Activated naive CD8-positive, alpha-beta T cell treated with anti-CD3 and anti-CD28 coated beads for 36 hours (primary cell): ENCODE data around the gene SLC23A2. TPM values are rescaled to one million over a fixed set of nuclear protein-coding genes. Genes with fewer than 3 reads are reported as not detected.

Source experiments
- DNase-seq: peaks from one replicate; pipeline ENCODE4 v3.0.0; 2021
- H3K27ac Mint-ChIP-seq: one replicate; pipeline ENCODE4 v1.8.0; 2022; ENCODE audit warnings: mild to moderate bottlenecking, moderate library complexity, mixed read lengths
- H3K27me3 Mint-ChIP-seq: one replicate; pipeline ENCODE4 v1.8.0; 2022; ENCODE audit warnings: mild to moderate bottlenecking, mixed read lengths
- H3K36me3 Mint-ChIP-seq: one replicate; pipeline ENCODE4 v1.8.0; 2021; ENCODE audit warnings: mild to moderate bottlenecking, mixed read lengths
- H3K4me1 Mint-ChIP-seq: one replicate; pipeline ENCODE4 v1.8.0; 2021; ENCODE audit warnings: mixed read lengths
- H3K4me3 Mint-ChIP-seq: one replicate; pipeline ENCODE4 v1.8.0; 2022; ENCODE audit warnings: mild to moderate bottlenecking, moderate library complexity, mixed read lengths
- H3K9me3 Mint-ChIP-seq: one replicate; pipeline ENCODE4 v1.8.0; 2022; ENCODE audit warnings: mixed read lengths
- total RNA-seq, 2 experiments: library from RNA; stranded (reverse); gene quantifications; one replicate each; pipeline ENCODE4 v1.2.3, GENCODE V29; 2021

Gene SLC23A2
- total RNA-seq, 2 experiments from 2014 or later: 23.2 TPM

DNA sequence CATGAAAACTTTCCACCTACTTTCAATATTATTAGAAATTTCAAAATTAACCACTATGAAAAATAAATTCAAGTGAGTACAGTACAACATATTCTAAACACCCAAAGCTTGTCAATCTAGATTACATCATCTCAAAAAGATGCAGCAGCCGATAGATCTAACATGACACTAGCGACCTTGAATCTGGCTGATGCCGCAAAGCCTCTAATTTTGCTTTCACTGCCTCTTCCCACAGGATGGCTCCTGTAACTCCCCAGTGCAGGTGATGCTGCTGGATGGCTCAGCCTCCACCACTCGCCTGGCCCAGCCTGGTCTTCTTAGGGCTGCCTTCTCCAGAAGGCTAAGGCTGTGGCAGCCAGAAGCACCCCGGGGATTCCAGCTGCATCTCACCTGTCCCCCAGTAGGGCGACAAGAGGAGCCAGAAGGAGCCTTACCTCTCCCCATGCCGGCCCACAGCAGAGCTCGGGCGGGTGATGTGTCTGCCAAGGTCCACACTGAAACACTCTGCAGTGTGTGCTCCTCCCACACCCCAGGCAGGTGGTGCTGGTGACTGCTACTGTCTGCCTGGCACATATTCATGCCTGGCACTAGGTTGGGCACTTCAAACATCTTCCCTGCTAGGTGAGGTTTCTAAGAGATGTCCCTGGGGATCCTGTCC is 82.1 kb downstream of the SLC23A2 start:
- H3K27me3 Mint-ChIP-seq: no peaks in the 10 kb centered on the region
- H3K27ac Mint-ChIP-seq: no peak overlapping the region
- H3K36me3 Mint-ChIP-seq: no peaks in the 10 kb centered on the region
- H3K4me1 Mint-ChIP-seq: peaks cover 3% of the 10 kb centered on the region
- H3K9me3 Mint-ChIP-seq: no peaks in the 10 kb centered on the region
- DNase-seq: no peak
- no peak overlapping the region for H3K4me3 Mint-ChIP-seq

- no peaks in the 10 kb centered on the region for H3K9me3 Mint-ChIP-seq
- peaks cover 3% of the 10 kb centered on the region for H3K4me1 Mint-ChIP-seq
- no peak for DNase-seq
- H3K27me3 Mint-ChIP-seq: no peaks in the 10 kb centered on the region
- H3K4me3 Mint-ChIP-seq: no peak overlapping the region
- no peak overlapping the region for H3K27ac Mint-ChIP-seq
- H3K36me3 Mint-ChIP-seq: no peaks in the 10 kb centered on the region
Measured at GRCh38 chr20:4918473-4918872, 82.8 kb downstream of the SLC23A2 start.

- DNase-seq: no peak
- peak overlapping the region; percentile 23 for H3K27ac Mint-ChIP-seq
- H3K36me3 Mint-ChIP-seq: peaks cover 8% of the 10 kb centered on the region
- no peak overlapping the region for H3K4me3 Mint-ChIP-seq
- H3K9me3 Mint-ChIP-seq: no peaks in the 10 kb centered on the region
- H3K27me3 Mint-ChIP-seq: no peaks in the 10 kb centered on the region
- peaks cover 13% of the 10 kb centered on the region for H3K4me1 Mint-ChIP-seq
Measured at GRCh38 chr20:4916971-4917881, 84.1 kb downstream of the SLC23A2 start.

GRCh38 chr20:4913147-4913546 is 88.2 kb downstream of the SLC23A2 start:
- peaks cover 19% of the 10 kb centered on the region for H3K36me3 Mint-ChIP-seq

GRCh38 chr20:4912380-4913142 is 88.7 kb downstream of the SLC23A2 start:
- no peak for DNase-seq
- peaks cover 22% of the 10 kb centered on the region for H3K36me3 Mint-ChIP-seq

More at GRCh38 chr20:4913147-4913546, 88.2 kb downstream of the SLC23A2 start:
- Mint-ChIP-seq H3K27me3 (no peaks in the 10 kb centered on the region), H3K4me3 (no peak overlapping the region), H3K27ac (no peak overlapping the region), H3K9me3 (no peaks in the 10 kb centered on the region), H3K4me1 (peaks cover 12% of the 10 kb centered on the region)
- DNase-seq: no peak

DNA sequence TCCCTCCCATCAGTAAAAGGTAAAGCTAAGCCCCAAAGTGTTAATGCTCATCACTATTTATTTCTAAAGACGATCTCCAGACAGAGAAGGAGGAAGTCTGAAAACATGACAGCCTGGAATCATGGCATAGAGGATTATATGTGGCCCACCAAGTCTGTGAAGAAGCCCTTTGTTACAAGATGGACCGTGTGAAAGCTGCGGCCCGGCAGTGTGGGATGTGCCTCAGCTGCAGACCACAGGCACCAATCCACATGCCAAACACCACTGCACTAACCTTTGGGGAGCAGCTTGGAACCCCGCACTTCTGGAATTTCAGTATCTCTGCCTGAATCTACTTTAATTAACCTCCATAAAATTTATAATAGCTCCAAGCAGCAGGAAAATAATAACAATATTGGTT is 90.4 kb downstream of the SLC23A2 start:
- no peaks in the 10 kb centered on the region for H3K9me3 Mint-ChIP-seq
- peaks cover 12% of the 10 kb centered on the region for H3K4me1 Mint-ChIP-seq
- H3K27ac Mint-ChIP-seq: no peak overlapping the region
- DNase-seq: no peak
- H3K27me3 Mint-ChIP-seq: no peaks in the 10 kb centered on the region
- no peak overlapping the region for H3K4me3 Mint-ChIP-seq
- H3K36me3 Mint-ChIP-seq: peaks cover 25% of the 10 kb centered on the region

More at GRCh38 chr20:4912380-4913142, 88.7 kb downstream of the SLC23A2 start:
- no peak overlapping the region for H3K4me3 Mint-ChIP-seq
- no peak overlapping the region for H3K27ac Mint-ChIP-seq
- peaks cover 12% of the 10 kb centered on the region for H3K4me1 Mint-ChIP-seq
- H3K27me3 Mint-ChIP-seq: no peaks in the 10 kb centered on the region
- H3K9me3 Mint-ChIP-seq: no peaks in the 10 kb centered on the region

DNA sequence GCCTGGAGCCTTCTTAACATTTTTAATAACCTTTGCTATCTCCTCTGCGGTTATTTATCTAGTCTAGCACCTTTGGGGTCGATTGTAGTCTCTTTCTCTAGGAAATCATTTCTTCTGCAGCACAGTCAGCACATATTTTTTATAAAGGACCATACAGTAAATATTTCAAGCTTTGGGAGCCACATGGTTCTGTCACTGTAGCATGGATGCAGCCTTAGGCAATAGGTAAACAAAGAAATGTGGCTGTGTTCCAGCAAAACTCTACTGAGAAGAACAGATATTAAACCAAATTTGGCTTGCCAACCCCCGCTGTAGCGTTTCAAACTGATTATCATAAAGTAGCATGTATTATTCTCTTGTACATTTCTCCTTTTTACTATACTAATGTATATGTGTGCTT is 95.7 kb downstream of the SLC23A2 start:
- no peak for DNase-seq
- Mint-ChIP-seq H3K9me3 (no peaks in the 10 kb centered on the region), H3K36me3 (peaks cover 25% of the 10 kb centered on the region), H3K27ac (no peak overlapping the region), H3K4me1 (peaks cover 1% of the 10 kb centered on the region), H3K4me3 (no peak overlapping the region), H3K27me3 (no peaks in the 10 kb centered on the region)

DNA sequence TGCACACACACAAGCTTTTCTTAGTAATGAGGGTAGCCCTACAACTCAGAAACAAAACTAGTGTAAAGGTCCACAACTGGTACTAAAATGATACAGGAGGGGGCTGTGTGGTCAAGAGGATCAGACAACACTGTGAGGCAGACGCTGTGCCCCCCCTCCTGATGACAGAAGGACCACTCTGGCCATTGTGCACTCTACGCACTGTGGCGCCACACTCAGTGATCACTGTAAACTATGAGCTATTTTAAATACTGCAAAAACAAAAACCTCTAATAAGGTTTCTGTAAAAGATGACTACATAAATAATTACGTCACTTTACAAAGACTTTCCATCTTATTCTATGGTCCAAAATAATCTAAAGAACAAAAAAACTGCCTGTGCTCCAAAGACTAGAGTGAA is 96.1 kb downstream of the SLC23A2 start:
- Mint-ChIP-seq H3K27ac (no peak overlapping the region), H3K27me3 (no peaks in the 10 kb centered on the region), H3K4me1 (peaks cover 1% of the 10 kb centered on the region), H3K9me3 (no peaks in the 10 kb centered on the region), H3K36me3 (peaks cover 24% of the 10 kb centered on the region), H3K4me3 (no peak overlapping the region)
- no peak for DNase-seq

DNA sequence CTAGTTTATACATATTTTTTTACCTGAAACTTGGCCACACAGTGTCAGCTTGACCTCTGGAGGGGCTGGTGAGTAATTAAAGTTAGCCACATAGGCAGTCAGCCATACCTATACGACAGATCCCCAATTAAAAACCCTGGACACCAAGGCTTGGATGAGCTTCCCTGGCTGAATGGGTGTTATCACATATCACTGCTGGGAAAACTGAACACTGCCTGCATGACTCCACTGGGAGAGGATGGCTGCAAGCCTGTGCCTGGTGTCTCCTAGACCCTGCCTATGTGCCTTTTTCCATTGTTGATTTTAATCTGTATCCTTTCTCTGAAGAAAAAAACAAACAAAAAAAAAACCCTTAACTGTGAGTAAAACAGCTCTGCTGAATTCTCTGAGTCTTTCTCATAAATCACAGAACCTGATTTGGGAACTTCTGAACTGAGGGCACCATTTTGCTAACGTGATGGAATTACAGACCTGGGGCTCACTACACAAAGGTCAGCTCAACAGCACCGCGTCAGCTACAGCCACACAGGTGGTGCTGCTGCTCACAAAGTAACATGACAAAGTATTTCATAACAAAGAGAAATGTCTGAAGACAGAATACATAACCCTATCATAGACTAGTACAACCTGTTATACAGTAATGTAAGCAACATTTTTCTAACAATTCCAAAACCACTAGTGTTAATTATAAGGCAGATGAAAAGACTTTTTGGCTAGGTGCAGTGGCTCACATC is 97.0 kb downstream of the SLC23A2 start:
- H3K4me3 Mint-ChIP-seq: no peak overlapping the region
- peaks cover 1% of the 10 kb centered on the region for H3K4me1 Mint-ChIP-seq
- peaks cover 21% of the 10 kb centered on the region for H3K36me3 Mint-ChIP-seq
- DNase-seq: no peak
- no peaks in the 10 kb centered on the region for H3K9me3 Mint-ChIP-seq
- no peaks in the 10 kb centered on the region for H3K27me3 Mint-ChIP-seq
- no peak overlapping the region for H3K27ac Mint-ChIP-seq

GRCh38 chr20:4902788-4903187 is 98.5 kb downstream of the SLC23A2 start:
- peaks cover 1% of the 10 kb centered on the region for H3K4me1 Mint-ChIP-seq
- DNase-seq: no peak
- no peak overlapping the region for H3K27ac Mint-ChIP-seq
- H3K9me3 Mint-ChIP-seq: no peaks in the 10 kb centered on the region
- peaks cover 24% of the 10 kb centered on the region for H3K36me3 Mint-ChIP-seq
- no peaks in the 10 kb centered on the region for H3K27me3 Mint-ChIP-seq
- no peak overlapping the region for H3K4me3 Mint-ChIP-seq

DNA sequence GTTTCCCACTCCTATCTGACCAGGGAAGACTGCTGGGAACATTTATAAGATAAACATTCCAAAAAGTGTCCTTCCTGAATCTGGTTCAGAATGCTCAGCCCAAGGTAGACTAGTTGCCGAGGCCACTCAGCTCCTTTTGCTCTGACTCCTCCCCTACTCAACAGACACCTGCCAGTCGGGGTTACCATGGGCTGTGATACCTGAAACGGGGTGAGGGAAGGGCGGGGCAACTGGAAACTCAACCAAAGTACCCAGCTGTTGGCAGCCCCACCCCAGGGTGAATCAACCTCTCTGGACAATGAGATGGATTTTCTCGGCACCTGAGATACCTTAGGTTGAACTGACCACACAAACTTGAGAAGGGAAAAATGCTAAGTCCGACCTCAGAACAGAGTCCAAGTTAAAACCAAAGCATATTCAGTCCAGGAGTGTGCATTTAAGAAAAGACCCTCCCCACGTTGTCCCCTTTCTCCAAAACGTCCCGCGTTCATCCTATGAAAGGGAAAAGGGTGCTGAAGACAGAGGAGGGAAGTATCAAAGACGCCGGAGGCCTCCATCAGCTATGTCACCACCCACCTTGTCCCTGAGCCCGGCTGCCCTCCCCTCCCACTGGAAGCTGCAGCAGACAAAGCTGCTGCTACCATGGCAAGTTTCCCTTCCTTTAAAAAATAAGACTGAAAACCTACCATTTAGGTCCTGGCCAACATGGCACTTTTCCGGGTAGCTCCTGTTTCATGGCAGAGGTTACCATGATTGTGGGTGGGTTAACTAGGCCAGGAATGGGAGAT is 100.1 kb downstream of the SLC23A2 start:
- DNase-seq: no peak
- Mint-ChIP-seq H3K4me1 (peaks cover 1% of the 10 kb centered on the region), H3K27me3 (no peaks in the 10 kb centered on the region), H3K27ac (no peak overlapping the region), H3K9me3 (no peaks in the 10 kb centered on the region), H3K36me3 (peaks cover 20% of the 10 kb centered on the region), H3K4me3 (no peak overlapping the region)

- Mint-ChIP-seq H3K4me3 (no peak overlapping the region), H3K9me3 (no peaks in the 10 kb centered on the region), H3K27me3 (no peaks in the 10 kb centered on the region), H3K4me1 (peaks cover under 1% of the 10 kb centered on the region), H3K27ac (no peak overlapping the region), H3K36me3 (peaks cover 13% of the 10 kb centered on the region)
- DNase-seq: no peak
Measured at GRCh38 chr20:4898282-4899244, 102.7 kb downstream of the SLC23A2 start.

DNA sequence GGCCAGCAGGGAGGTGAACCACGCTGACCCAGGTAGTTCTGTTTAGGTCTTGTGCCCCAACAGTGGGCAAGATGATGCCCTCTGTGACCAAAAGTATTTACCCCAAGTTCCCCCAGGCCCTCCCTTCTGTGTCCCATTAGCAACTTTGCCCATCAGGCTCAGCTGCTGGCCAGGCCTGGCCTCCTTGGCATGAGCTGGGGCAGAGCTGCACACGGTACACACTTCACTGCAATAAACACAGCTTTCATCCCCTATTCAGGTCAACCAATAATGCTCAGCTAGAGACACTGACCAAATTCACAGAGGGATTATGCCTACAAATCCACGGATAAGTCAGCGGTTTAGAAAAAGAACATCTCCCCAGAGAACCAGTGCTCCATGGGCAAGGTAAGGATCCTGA is 103.7 kb downstream of the SLC23A2 start:
- peaks cover 13% of the 10 kb centered on the region for H3K36me3 Mint-ChIP-seq
- H3K27me3 Mint-ChIP-seq: no peaks in the 10 kb centered on the region
- no peak overlapping the region for H3K4me3 Mint-ChIP-seq
- H3K4me1 Mint-ChIP-seq: no peaks in the 10 kb centered on the region
- no peak overlapping the region for H3K27ac Mint-ChIP-seq
- H3K9me3 Mint-ChIP-seq: no peaks in the 10 kb centered on the region
- no peak for DNase-seq
